ENCODE results near the gene URGCP.

DNA sequence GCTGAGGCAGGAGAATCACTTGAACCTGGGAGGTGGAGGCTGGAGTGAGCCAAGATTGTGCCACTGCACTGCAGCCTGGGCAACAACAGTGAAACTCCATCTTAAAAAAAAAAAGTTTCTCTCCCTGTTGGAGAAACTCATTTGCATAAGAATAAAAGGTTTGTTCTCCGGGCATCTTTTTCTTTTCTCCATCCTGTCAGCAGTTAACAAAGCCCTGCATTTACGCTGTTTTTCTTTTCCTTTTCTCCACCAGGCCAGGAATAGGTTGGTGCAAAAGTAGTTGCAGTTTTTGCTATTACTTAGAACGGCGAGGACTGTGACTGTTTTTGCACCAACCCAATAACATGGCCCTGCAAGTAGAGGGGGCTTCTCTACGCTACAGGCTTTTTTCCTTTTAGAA is 9.5 kb upstream of the URGCP start:
- TF ChIP-seq, protein P1, sequence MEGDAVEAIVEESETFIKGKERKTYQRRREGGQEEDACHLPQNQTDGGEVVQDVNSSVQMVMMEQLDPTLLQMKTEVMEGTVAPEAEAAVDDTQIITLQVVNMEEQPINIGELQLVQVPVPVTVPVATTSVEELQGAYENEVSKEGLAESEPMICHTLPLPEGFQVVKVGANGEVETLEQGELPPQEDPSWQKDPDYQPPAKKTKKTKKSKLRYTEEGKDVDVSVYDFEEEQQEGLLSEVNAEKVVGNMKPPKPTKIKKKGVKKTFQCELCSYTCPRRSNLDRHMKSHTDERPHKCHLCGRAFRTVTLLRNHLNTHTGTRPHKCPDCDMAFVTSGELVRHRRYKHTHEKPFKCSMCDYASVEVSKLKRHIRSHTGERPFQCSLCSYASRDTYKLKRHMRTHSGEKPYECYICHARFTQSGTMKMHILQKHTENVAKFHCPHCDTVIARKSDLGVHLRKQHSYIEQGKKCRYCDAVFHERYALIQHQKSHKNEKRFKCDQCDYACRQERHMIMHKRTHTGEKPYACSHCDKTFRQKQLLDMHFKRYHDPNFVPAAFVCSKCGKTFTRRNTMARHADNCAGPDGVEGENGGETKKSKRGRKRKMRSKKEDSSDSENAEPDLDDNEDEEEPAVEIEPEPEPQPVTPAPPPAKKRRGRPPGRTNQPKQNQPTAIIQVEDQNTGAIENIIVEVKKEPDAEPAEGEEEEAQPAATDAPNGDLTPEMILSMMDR (IDR thresholded peaks at IDR 0.05), result no peak
- TF ChIP-seq POLR2A (IDR thresholded peaks at IDR 0.05), result no peak
